ENCODE results near the gene BIN1. TPM values are rescaled to one million over a fixed set of nuclear protein-coding genes. Genes with fewer than 3 reads are reported as not detected.
A peak's percentile ranks its signal among the peaks of the same experiment; 100 is the strongest.

BIN1 gene
- total RNA-seq, 1 donor from 2014 or later, result 597 TPM

GRCh38 chr2:127105656-127106456 lies 1.1 kb downstream of the BIN1 start:
- H3K27ac ChIP-seq (ENCODE audit: low read depth, low read length), result peak overlapping the region; percentile 93
- peaks cover 0 to 13% (median 4%) of the 10 kb centered on the region in 3 donors for H3K36me3 ChIP-seq (ENCODE audit: control insufficient read depth in 3 of 3, insufficient read depth in 3 of 3, low read length in 3 of 3)
- peak overlapping the region; percentile 97 to 99 (median 98) for H3K9ac ChIP-seq (ENCODE audit: low read depth in 1 of 3, low read length in 3 of 3)
- H3K4me3 ChIP-seq (ENCODE audit: low read length in 3 of 3), result peak overlapping the region; percentile 81 to 93 (median 91)
- peaks cover 49 to 60% (median 52%) of the 10 kb centered on the region in 3 donors for H3K4me1 ChIP-seq (ENCODE audit: control insufficient read depth in 3 of 3, insufficient read depth in 3 of 3, low read length in 3 of 3)
- no peaks in the 10 kb centered on the region for H3K9me3 ChIP-seq (ENCODE audit: control insufficient read depth in 3 of 3, low read length in 3 of 3)
- no peaks in the 10 kb centered on the region for H3K27me3 ChIP-seq (ENCODE audit: control insufficient read depth in 3 of 3, insufficient read depth in 3 of 3, low read length in 3 of 3)

- H3K27me3 ChIP-seq (ENCODE audit: control insufficient read depth in 3 of 3, insufficient read depth in 3 of 3, low read length in 3 of 3), result no peaks in the 10 kb centered on the region
- H3K36me3 ChIP-seq (ENCODE audit: control insufficient read depth in 3 of 3, insufficient read depth in 3 of 3, low read length in 3 of 3), result peaks cover 0 to 16% (median 4%) of the 10 kb centered on the region in 3 donors
- H3K4me1 ChIP-seq (ENCODE audit: control insufficient read depth in 3 of 3, insufficient read depth in 3 of 3, low read length in 3 of 3), result peaks cover 57 to 68% (median 60%) of the 10 kb centered on the region in 3 donors
- no peaks in the 10 kb centered on the region for H3K9me3 ChIP-seq (ENCODE audit: control insufficient read depth in 3 of 3, low read length in 3 of 3)
- peak overlapping the region; percentile 93 for H3K27ac ChIP-seq (ENCODE audit: low read depth, low read length)
- H3K4me3 ChIP-seq (ENCODE audit: low read length in 3 of 3), result peak overlapping the region; percentile 81 to 93 (median 91)
- peak overlapping the region; percentile 97 to 99 (median 98) for H3K9ac ChIP-seq (ENCODE audit: low read depth in 1 of 3, low read length in 3 of 3)
Observed at GRCh38 chr2:127104881-127105655, 1.9 kb downstream of the BIN1 start.

DNA sequence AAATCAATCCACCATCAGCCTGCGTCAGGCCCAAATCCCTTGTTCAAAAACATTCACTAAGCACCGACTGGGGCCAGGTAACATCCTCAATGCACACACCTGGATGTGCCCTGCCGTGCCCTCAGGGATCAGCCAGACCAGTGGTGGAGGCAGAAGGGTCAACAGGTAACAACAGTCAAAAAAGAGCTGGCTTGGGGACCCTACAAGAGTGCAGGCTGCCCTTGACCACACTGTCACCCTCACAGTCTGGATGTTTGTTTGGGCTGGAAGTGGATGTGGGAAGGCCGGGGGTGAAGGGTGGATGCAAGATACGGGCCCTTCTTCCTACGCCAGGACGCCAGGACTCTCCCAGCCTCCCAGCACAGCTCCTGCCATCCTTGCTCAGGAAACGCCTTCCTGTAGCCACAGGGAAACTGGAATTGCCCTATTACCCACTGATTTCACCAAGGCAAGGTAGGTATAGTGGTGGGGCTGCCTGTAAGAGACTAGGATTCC lies 2.7 kb downstream of the BIN1 start:
- Histone ChIP-seq H3K4me1 (ENCODE audit: control insufficient read depth in 3 of 3, insufficient read depth in 3 of 3, low read length in 3 of 3) (peaks cover 60 to 72% (median 62%) of the 10 kb centered on the region in 3 donors), H3K27ac (ENCODE audit: low read depth, low read length) (peak overlapping the region; percentile 93), H3K27me3 (ENCODE audit: control insufficient read depth in 3 of 3, insufficient read depth in 3 of 3, low read length in 3 of 3) (no peaks in the 10 kb centered on the region), H3K36me3 (ENCODE audit: control insufficient read depth in 3 of 3, insufficient read depth in 3 of 3, low read length in 3 of 3) (peaks cover 0 to 17% (median 4%) of the 10 kb centered on the region in 3 donors), H3K9ac (ENCODE audit: low read depth in 1 of 3, low read length in 3 of 3) (peak overlapping the region; percentile 97 to 99 (median 98)), H3K9me3 (ENCODE audit: control insufficient read depth in 3 of 3, low read length in 3 of 3) (no peaks in the 10 kb centered on the region), H3K4me3 (ENCODE audit: low read length in 3 of 3) (peak overlapping the region; percentile 81 to 93 (median 91))

GRCh38 chr2:127103243-127104165 lies 3.5 kb downstream of the BIN1 start:
- Histone ChIP-seq H3K9ac (ENCODE audit: low read depth in 1 of 3, low read length in 3 of 3) (peak overlapping the region; percentile 97 to 99 (median 98)), H3K4me3 (ENCODE audit: low read length in 3 of 3) (peak overlapping the region; percentile 83 to 95 (median 93)), H3K9me3 (ENCODE audit: control insufficient read depth in 3 of 3, low read length in 3 of 3) (no peaks in the 10 kb centered on the region), H3K27ac (ENCODE audit: low read depth, low read length) (peak overlapping the region; percentile 93), H3K4me1 (ENCODE audit: control insufficient read depth in 3 of 3, insufficient read depth in 3 of 3, low read length in 3 of 3) (peaks cover 67 to 77% (median 69%) of the 10 kb centered on the region in 3 donors), H3K27me3 (ENCODE audit: control insufficient read depth in 3 of 3, insufficient read depth in 3 of 3, low read length in 3 of 3) (no peaks in the 10 kb centered on the region), H3K36me3 (ENCODE audit: control insufficient read depth in 3 of 3, insufficient read depth in 3 of 3, low read length in 3 of 3) (peaks cover 0 to 17% (median 4%) of the 10 kb centered on the region in 3 donors)

GRCh38 chr2:127102521-127103242 lies 4.3 kb downstream of the BIN1 start:
- no peaks in the 10 kb centered on the region for H3K9me3 ChIP-seq (ENCODE audit: control insufficient read depth in 3 of 3, low read length in 3 of 3)
- peak overlapping the region; percentile 93 for H3K27ac ChIP-seq (ENCODE audit: low read depth, low read length)
- H3K27me3 ChIP-seq (ENCODE audit: control insufficient read depth in 3 of 3, insufficient read depth in 3 of 3, low read length in 3 of 3), result no peaks in the 10 kb centered on the region
- H3K4me3 ChIP-seq (ENCODE audit: low read length in 3 of 3), result peak overlapping the region; percentile 83 to 95 (median 93)
- peak overlapping the region; percentile 85 to 99 (median 93) for H3K9ac ChIP-seq (ENCODE audit: low read depth in 1 of 3, low read length in 3 of 3)
- peaks cover 0 to 17% (median 4%) of the 10 kb centered on the region in 3 donors for H3K36me3 ChIP-seq (ENCODE audit: control insufficient read depth in 3 of 3, insufficient read depth in 3 of 3, low read length in 3 of 3)
- peaks cover 70 to 78% (median 71%) of the 10 kb centered on the region in 3 donors for H3K4me1 ChIP-seq (ENCODE audit: control insufficient read depth in 3 of 3, insufficient read depth in 3 of 3, low read length in 3 of 3)

GRCh38 chr2:127101756-127102477 lies 5.0 kb downstream of the BIN1 start:
- Histone ChIP-seq H3K27me3 (ENCODE audit: control insufficient read depth in 3 of 3, insufficient read depth in 3 of 3, low read length in 3 of 3) (no peaks in the 10 kb centered on the region), H3K4me1 (ENCODE audit: control insufficient read depth in 3 of 3, insufficient read depth in 3 of 3, low read length in 3 of 3) (peaks cover 77 to 83% (median 77%) of the 10 kb centered on the region in 3 donors), H3K27ac (ENCODE audit: low read depth, low read length) (peak overlapping the region; percentile 93), H3K9ac (ENCODE audit: low read depth in 1 of 3, low read length in 3 of 3) (peak overlapping the region; percentile 85 to 99 (median 93)), H3K4me3 (ENCODE audit: low read length in 3 of 3) (peak overlapping the region; percentile 83 to 95 (median 93)), H3K36me3 (ENCODE audit: control insufficient read depth in 3 of 3, insufficient read depth in 3 of 3, low read length in 3 of 3) (peaks cover 0 to 17% (median 4%) of the 10 kb centered on the region in 3 donors), H3K9me3 (ENCODE audit: control insufficient read depth in 3 of 3, low read length in 3 of 3) (no peaks in the 10 kb centered on the region)

GRCh38 chr2:127101048-127101611 lies 5.8 kb downstream of the BIN1 start:
- Histone ChIP-seq H3K36me3 (ENCODE audit: control insufficient read depth in 3 of 3, insufficient read depth in 3 of 3, low read length in 3 of 3) (peaks cover 0 to 14% (median 4%) of the 10 kb centered on the region in 3 donors), H3K4me1 (ENCODE audit: control insufficient read depth in 3 of 3, insufficient read depth in 3 of 3, low read length in 3 of 3) (peaks cover 85 to 91% (median 85%) of the 10 kb centered on the region in 3 donors), H3K27ac (ENCODE audit: low read depth, low read length) (peak overlapping the region; percentile 93), H3K4me3 (ENCODE audit: low read length in 3 of 3) (peak overlapping the region; percentile 83 to 95 (median 93)), H3K27me3 (ENCODE audit: control insufficient read depth in 3 of 3, insufficient read depth in 3 of 3, low read length in 3 of 3) (no peaks in the 10 kb centered on the region), H3K9me3 (ENCODE audit: control insufficient read depth in 3 of 3, low read length in 3 of 3) (no peaks in the 10 kb centered on the region), H3K9ac (ENCODE audit: low read depth in 1 of 3, low read length in 3 of 3) (peak overlapping the region; percentile 85 to 99 (median 93))
